Astrocyte (in vitro differentiated cells and primary cell): ENCODE data around the gene E4F1. TPM values are rescaled to one million over a fixed set of nuclear protein-coding genes. Genes with fewer than 3 reads are reported as not detected.
A peak's percentile ranks its signal among the peaks of the same experiment; 100 is the strongest.

Source experiments
- DNase-seq: peaks from one replicate; pipeline ENCODE4 v3.0.0-alpha.2; 2010; ENCODE audit warnings: low read depth
- FAIRE-seq: peaks from 2 replicates; lab custom pipeline; 2011; peaks lifted over from hg19 to GRCh38; lab: Jason Lieb, UNC
- H2AFZ ChIP-seq: 2 replicates; pipeline ENCODE4 v1.6.0; 2012; ENCODE audit warnings: low read depth, low read length, inconsistent platforms
- H3K27ac ChIP-seq: 2 replicates; pipeline ENCODE4 v1.5.1; 2011; ENCODE audit warnings: low read depth, low read length, inconsistent platforms
- H3K27me3 ChIP-seq: 2 replicates; pipeline ENCODE4 v1.6.0; 2011; ENCODE audit warnings: low read length, inconsistent platforms; ENCODE audit not compliant: insufficient read depth
- H3K36me3 ChIP-seq: 2 replicates; pipeline ENCODE4 v1.5.1; 2011; ENCODE audit warnings: low read length, inconsistent platforms; ENCODE audit not compliant: insufficient read depth
- H3K4me1 ChIP-seq: 2 replicates; pipeline ENCODE4 v1.5.1; 2011; ENCODE audit warnings: low read length, inconsistent platforms; ENCODE audit not compliant: insufficient read depth
- H3K4me2 ChIP-seq: 2 replicates; pipeline ENCODE4 v1.6.0; 2012; ENCODE audit warnings: low read length, inconsistent platforms
- H3K4me3 ChIP-seq: 2 replicates; pipeline ENCODE4 v1.5.1; 2011; ENCODE audit warnings: low read depth, mild to moderate bottlenecking, low read length, inconsistent platforms; ENCODE audit not compliant: insufficient read depth
- H3K79me2 ChIP-seq: 2 replicates; pipeline ENCODE4 v1.6.0; 2012; ENCODE audit warnings: mild to moderate bottlenecking, low read length, inconsistent platforms; ENCODE audit not compliant: insufficient read depth
- H3K9ac ChIP-seq: 2 replicates; pipeline ENCODE4 v1.6.0; 2012; ENCODE audit warnings: mild to moderate bottlenecking, low read length, inconsistent platforms
- H3K9me3 ChIP-seq: 2 replicates; pipeline ENCODE4 v1.5.1; 2012; ENCODE audit warnings: low read depth, mild to moderate bottlenecking, low read length, inconsistent platforms; ENCODE audit not compliant: insufficient read depth
- H4K20me1 ChIP-seq: 2 replicates; pipeline ENCODE4 v1.6.0; 2012; ENCODE audit warnings: low read length, inconsistent platforms; ENCODE audit not compliant: insufficient read depth
- H3K27ac Mint-ChIP-seq: one replicate; pipeline ENCODE4 v1.8.0; 2021; ENCODE audit warnings: mild to moderate bottlenecking, mixed read lengths; ENCODE audit not compliant: unreplicated experiment
- H3K27me3 Mint-ChIP-seq: one replicate; pipeline ENCODE4 v1.8.0; 2021; ENCODE audit warnings: low read depth, mixed read lengths; ENCODE audit not compliant: unreplicated experiment
- H3K36me3 Mint-ChIP-seq: one replicate; pipeline ENCODE4 v1.8.0; 2021; ENCODE audit warnings: low read depth, mixed read lengths; ENCODE audit not compliant: unreplicated experiment
- H3K4me1 Mint-ChIP-seq: one replicate; pipeline ENCODE4 v1.8.0; 2021; ENCODE audit warnings: low read depth, mixed read lengths; ENCODE audit not compliant: unreplicated experiment
- H3K4me3 Mint-ChIP-seq: one replicate; pipeline ENCODE4 v1.8.0; 2021; ENCODE audit warnings: mild to moderate bottlenecking, moderate library complexity, mixed read lengths; ENCODE audit not compliant: unreplicated experiment
- H3K9me3 Mint-ChIP-seq: one replicate; pipeline ENCODE4 v1.8.0; 2021; ENCODE audit warnings: mild to moderate bottlenecking, mixed read lengths; ENCODE audit not compliant: unreplicated experiment
- CTCF ChIP-seq: IDR thresholded peaks from 2 replicates; pipeline ENCODE4 v1.5.1; 2011; ENCODE audit warnings: low read depth, mild to moderate bottlenecking, inconsistent platforms, low read length, moderate library complexity; ENCODE audit not compliant: insufficient read depth
- EZH2 ChIP-seq: IDR thresholded peaks from 2 replicates; pipeline ENCODE4 v1.6.1; 2012; ENCODE audit warnings: mild to moderate bottlenecking, low read length, inconsistent platforms; ENCODE audit not compliant: insufficient read depth
- total RNA-seq: library from RNA; stranded (reverse); gene quantifications from 2 replicates; pipeline ENCODE4 v1.2.1, GENCODE V29; 2021

Gene E4F1
- total RNA-seq, 1 donor from 2014 or later = 22.8 TPM

DNA sequence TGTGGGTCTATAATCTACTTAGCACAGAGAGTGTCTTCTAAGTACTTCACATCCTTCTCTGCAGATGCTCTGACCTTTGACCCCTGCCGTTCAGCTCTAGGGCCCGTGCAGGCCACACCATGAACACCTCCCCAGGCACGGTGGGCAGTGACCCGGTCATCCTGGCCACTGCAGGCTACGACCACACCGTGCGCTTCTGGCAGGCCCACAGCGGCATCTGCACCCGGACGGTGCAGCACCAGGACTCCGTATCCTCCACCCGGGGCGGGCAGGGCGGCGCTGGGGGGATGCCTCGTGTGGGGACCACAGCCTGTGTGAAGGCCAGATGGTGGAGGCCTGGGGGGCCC lies 17.5 kb upstream of the E4F1 start:
- Mint-ChIP-seq H3K4me3 (peak overlapping the region; percentile 81), H3K27me3 (peaks cover 9% of the 10 kb centered on the region), H3K4me1 (peaks cover 4% of the 10 kb centered on the region), H3K9me3 (peaks cover 7% of the 10 kb centered on the region), H3K36me3 (peaks cover 4% of the 10 kb centered on the region), H3K27ac (peak overlapping the region; percentile 4)
- H2AFZ ChIP-seq = peak overlapping the region; percentile 96
- no peaks in the 10 kb centered on the region for H3K27me3 ChIP-seq
- no peaks in the 10 kb centered on the region for H3K9me3 ChIP-seq
- TF ChIP-seq EZH2 (no peak), CTCF (no peak)
- H3K4me2 ChIP-seq = peak overlapping the region; percentile 100
- H3K9ac ChIP-seq = peak overlapping the region; percentile 96
- H3K4me1 ChIP-seq = peaks cover 11% of the 10 kb centered on the region
- H3K36me3 ChIP-seq = no peaks in the 10 kb centered on the region
- H4K20me1 ChIP-seq = peaks cover 8% of the 10 kb centered on the region
- DNase-seq (no peak), FAIRE-seq (no peak)
- H3K79me2 ChIP-seq = peaks cover 18% of the 10 kb centered on the region
- peak overlapping the region; percentile 81 for H3K4me3 ChIP-seq
- peak overlapping the region; percentile 95 for H3K27ac ChIP-seq

- DNase-seq = no peak
- Mint-ChIP-seq H3K4me1 (peaks cover 4% of the 10 kb centered on the region), H3K9me3 (peaks cover 7% of the 10 kb centered on the region), H3K4me3 (peak overlapping the region; percentile 81), H3K27ac (peak overlapping the region; percentile 4), H3K27me3 (peaks cover 9% of the 10 kb centered on the region), H3K36me3 (peaks cover 4% of the 10 kb centered on the region)
- Histone ChIP-seq H3K4me1 (peaks cover 11% of the 10 kb centered on the region), H3K4me3 (peak overlapping the region; percentile 81), H3K36me3 (no peaks in the 10 kb centered on the region), H3K4me2 (peak overlapping the region; percentile 100), H4K20me1 (peaks cover 11% of the 10 kb centered on the region), H3K79me2 (peaks cover 18% of the 10 kb centered on the region), H2AFZ (no peak overlapping the region), H3K9ac (peak overlapping the region; percentile 96), H3K27ac (no peak overlapping the region), H3K27me3 (no peaks in the 10 kb centered on the region), H3K9me3 (no peaks in the 10 kb centered on the region)
- FAIRE-seq = no peak
- TF ChIP-seq EZH2 (no peak), CTCF (no peak)
Observed at GRCh38 chr16:2206420-2206779, 17.0 kb upstream of the E4F1 start.

- peaks cover 22% of the 10 kb centered on the region for H3K79me2 ChIP-seq
- Mint-ChIP-seq H3K27me3 (peaks cover 7% of the 10 kb centered on the region), H3K9me3 (peaks cover 4% of the 10 kb centered on the region), H3K27ac (no peak overlapping the region), H3K4me1 (peaks cover 4% of the 10 kb centered on the region), H3K4me3 (peak overlapping the region; percentile 81), H3K36me3 (peaks cover 4% of the 10 kb centered on the region)
- DNase-seq = no peak
- no peaks in the 10 kb centered on the region for H3K9me3 ChIP-seq
- TF ChIP-seq CTCF (no peak), EZH2 (no peak)
- H3K9ac ChIP-seq = no peak overlapping the region
- no peaks in the 10 kb centered on the region for H3K27me3 ChIP-seq
- FAIRE-seq = no peak
- H2AFZ ChIP-seq = no peak overlapping the region
- no peak overlapping the region for H3K27ac ChIP-seq
- H3K4me2 ChIP-seq = peak overlapping the region; percentile 100
- H3K36me3 ChIP-seq = no peaks in the 10 kb centered on the region
- H3K4me1 ChIP-seq = peaks cover 11% of the 10 kb centered on the region
- H3K4me3 ChIP-seq = no peak overlapping the region
- H4K20me1 ChIP-seq = peaks cover 11% of the 10 kb centered on the region
Observed at GRCh38 chr16:2206780-2207433, 16.5 kb upstream of the E4F1 start.
